Suprapubic skin (tissue), 4 donors: Measurements from ENCODE around the gene ZSWIM3. TPM values are rescaled to one million over a fixed set of nuclear protein-coding genes. Genes with fewer than 3 reads are reported as not detected.
A peak's percentile ranks its signal among the peaks of the same experiment; 100 is the strongest.

Source experiments
- DNase-seq, 2 donors: peaks; one replicate each; pipeline ENCODE4 v3.0.0-alpha.2; 2019; ENCODE audit warnings: low spot score in 2 of 2
- H3K27ac ChIP-seq: fragments of 200-600 bp; sonication (generic); one replicate; pipeline ENCODE4 v1.5.1; 2019
- H3K27me3 ChIP-seq: fragments of 200-600 bp; sonication (generic); one replicate; pipeline ENCODE4 v1.5.1; 2019
- H3K36me3 ChIP-seq: fragments of 200-600 bp; sonication (generic); one replicate; pipeline ENCODE4 v1.5.1; 2019
- H3K4me1 ChIP-seq: fragments of 200-600 bp; sonication (generic); one replicate; pipeline ENCODE4 v1.5.1; 2019
- H3K4me3 ChIP-seq: fragments of 200-600 bp; sonication (generic); one replicate; pipeline ENCODE4 v1.5.1; 2019; ENCODE audit warnings: mild to moderate bottlenecking
- H3K9me3 ChIP-seq: fragments of 200-600 bp; sonication (generic); one replicate; pipeline ENCODE4 v1.5.1; 2019
- CTCF ChIP-seq, 2 donors: fragments of 200-600 bp in 1 of 2; fragments of 450-650 bp in 1 of 2; sonication (generic) in 1 of 2; IDR thresholded peaks; one replicate each; pipeline ENCODE4 v1.5.1; 2016 to 2019; ENCODE audit warnings: antibody characterized with exemption in 2 of 2, mild to moderate bottlenecking in 1 of 2, moderate library complexity in 1 of 2
- EP300 ChIP-seq: sonication (generic); formaldehyde crosslinking; IDR thresholded peaks from one replicate; pipeline ENCODE4 v1.6.1; 2017; ENCODE audit warnings: antibody characterized with exemption
- POLR2A ChIP-seq, 2 donors: fragments of 450-650 bp; IDR thresholded peaks; one replicate each; pipeline ENCODE4 v1.6.1; 2017; ENCODE audit warnings: antibody characterized with exemption in 2 of 2, mild to moderate bottlenecking in 2 of 2, moderate library complexity in 2 of 2
- POLR2AphosphoS5 ChIP-seq, 3 donors: sonication (generic); formaldehyde crosslinking; IDR thresholded peaks; one replicate each; pipeline ENCODE4 v1.6.1; 2017; ENCODE audit warnings: antibody characterized with exemption in 3 of 3
- WGBS: methylation state at CpG from one replicate; pipeline ENCODE4 v1.1.5; 2018; 5-methylcytosine and 5-hydroxymethylcytosine counted together
- total RNA-seq, 4 donors: library from RNA; depleted of rRNA; stranded (reverse); fragments of >200 nt; gene quantifications; one replicate each; pipeline ENCODE4 v1.1.0, GENCODE V29; 2016

Gene ZSWIM3
- total RNA-seq, 4 donors from 2014 or later: 2.1 to 4.6 (median 3.6) TPM

GRCh38 chr20:45841407-45842129 lies 15.8 kb upstream of the ZSWIM3 start:
- H3K27ac ChIP-seq: peak overlapping the region; percentile 17
- no peaks in the 10 kb centered on the region for H3K27me3 ChIP-seq
- H3K36me3 ChIP-seq: peaks cover 74% of the 10 kb centered on the region
- TF ChIP-seq CTCF (IDR thresholded peaks at IDR 0.05): no peak
- no peak overlapping the region for H3K4me3 ChIP-seq
- WGBS: 90% methylated on average over 10 of the region's 10 CpGs
- no peaks in the 10 kb centered on the region for H3K9me3 ChIP-seq
- no peak for DNase-seq
- peaks cover 19% of the 10 kb centered on the region for H3K4me1 ChIP-seq

- Histone ChIP-seq H3K27ac (peak overlapping the region; percentile 17), H3K4me1 (peaks cover 13% of the 10 kb centered on the region), H3K9me3 (no peaks in the 10 kb centered on the region), H3K27me3 (no peaks in the 10 kb centered on the region), H3K4me3 (no peak overlapping the region), H3K36me3 (peaks cover 81% of the 10 kb centered on the region)
- WGBS: 60% methylated on average over 5 of the region's 5 CpGs
- TF ChIP-seq POLR2A (IDR thresholded peaks at IDR 0.05) (no peak), EP300 (no peak), POLR2AphosphoS5 (IDR thresholded peaks at IDR 0.05) (no peak), CTCF (IDR thresholded peaks at IDR 0.05) (no peak)
- DNase-seq: no peak
These were observed 15.1 kb upstream of the ZSWIM3 start for GRCh38 chr20:45842169-45842812.

DNA sequence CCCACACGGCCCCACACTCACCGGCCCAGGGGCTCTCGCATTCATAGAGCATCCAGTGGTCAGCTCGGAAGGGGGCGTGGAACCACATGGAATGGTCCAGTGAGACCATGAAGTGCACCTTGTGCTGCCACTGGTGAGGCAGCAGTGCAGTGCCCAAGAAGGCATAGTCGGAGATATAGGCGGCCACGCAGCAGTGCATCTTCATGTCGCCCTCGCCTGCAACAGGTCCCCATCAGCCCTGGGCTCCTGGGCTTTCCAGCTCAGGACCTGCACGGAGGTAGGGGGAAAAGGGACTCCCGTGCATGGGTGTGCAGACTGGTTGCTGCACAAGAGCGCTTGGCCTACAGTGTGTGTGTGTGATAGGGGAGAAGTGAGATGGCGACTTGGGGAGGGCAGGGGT lies 13.9 kb upstream of the ZSWIM3 start:
- H3K36me3 ChIP-seq: peaks cover 84% of the 10 kb centered on the region
- DNase-seq: no peak
- H3K4me1 ChIP-seq: peaks cover 13% of the 10 kb centered on the region
- TF ChIP-seq POLR2AphosphoS5 (IDR thresholded peaks at IDR 0.05) (no peak), EP300 (no peak), POLR2A (IDR thresholded peaks at IDR 0.05) (no peak), CTCF (IDR thresholded peaks at IDR 0.05) (no peak)
- H3K27me3 ChIP-seq: no peaks in the 10 kb centered on the region
- no peak overlapping the region for H3K27ac ChIP-seq
- 88% methylated on average over 14 of the region's 14 CpGs for WGBS
- no peaks in the 10 kb centered on the region for H3K9me3 ChIP-seq
- no peak overlapping the region for H3K4me3 ChIP-seq

GRCh38 chr20:45845452-45845851 lies 12.0 kb upstream of the ZSWIM3 start:
- H3K4me3 ChIP-seq: no peak overlapping the region
- H3K27me3 ChIP-seq: no peaks in the 10 kb centered on the region
- no peaks in the 10 kb centered on the region for H3K9me3 ChIP-seq
- H3K36me3 ChIP-seq: peaks cover 96% of the 10 kb centered on the region
- no peak overlapping the region for H3K27ac ChIP-seq
- no peak for DNase-seq
- no peak for TF ChIP-seq POLR2AphosphoS5 (IDR thresholded peaks at IDR 0.05)
- TF ChIP-seq EP300: no peak
- TF ChIP-seq POLR2A (IDR thresholded peaks at IDR 0.05): no peak
- TF ChIP-seq CTCF (IDR thresholded peaks at IDR 0.05): no peak
- H3K4me1 ChIP-seq: peaks cover 13% of the 10 kb centered on the region

- Histone ChIP-seq H3K27ac (no peak overlapping the region), H3K4me3 (no peak overlapping the region), H3K36me3 (peaks cover 73% of the 10 kb centered on the region), H3K4me1 (no peaks in the 10 kb centered on the region), H3K27me3 (no peaks in the 10 kb centered on the region), H3K9me3 (no peaks in the 10 kb centered on the region)
- WGBS: 97% methylated on average over 7 of the region's 8 CpGs
- DNase-seq: no peak
- TF ChIP-seq POLR2AphosphoS5 (IDR thresholded peaks at IDR 0.05): no peak
- TF ChIP-seq POLR2A (IDR thresholded peaks at IDR 0.05): no peak
- TF ChIP-seq CTCF (IDR thresholded peaks at IDR 0.05): no peak
- TF ChIP-seq EP300: no peak
These were observed 9.0 kb upstream of the ZSWIM3 start for GRCh38 chr20:45848421-45848820.
